DOHH2 (cell line): ENCODE data around the gene GJD2.

Experiments used
- H3F3A ChIP-seq: fragments of 200-600 bp; sonication (generic), shearing (Covaris generic); 2 replicates; pipeline ENCODE4 v1.6.0; 2016; ENCODE audit warnings: antibody characterized with exemption, mild to moderate bottlenecking; ENCODE audit not compliant: control insufficient read depth, insufficient read depth
- H3K27ac ChIP-seq: fragments of 200-600 bp; sonication (generic); 2 replicates; pipeline ENCODE4 v1.5.1; 2014; ENCODE audit warnings: low read depth, mild to moderate bottlenecking, low read length, moderate library complexity
- H3K27me3 ChIP-seq: fragments of 200-600 bp; sonication (generic); 2 replicates; pipeline ENCODE4 v1.6.1; 2014; ENCODE audit warnings: mild to moderate bottlenecking, low read length, mixed read lengths; ENCODE audit not compliant: control insufficient read depth
- H3K36me3 ChIP-seq: fragments of 200-600 bp; sonication (generic); 2 replicates; pipeline ENCODE4 v1.6.1; 2014; ENCODE audit warnings: mild to moderate bottlenecking, low read length, moderate library complexity, mixed read lengths; ENCODE audit not compliant: control insufficient read depth
- H3K4me1 ChIP-seq: fragments of 200-600 bp; sonication (generic); 2 replicates; pipeline ENCODE4 v1.6.1; 2014; ENCODE audit warnings: mild to moderate bottlenecking, low read length, mixed read lengths; ENCODE audit not compliant: control insufficient read depth
- H3K4me2 ChIP-seq: fragments of 200-600 bp; sonication (generic); 2 replicates; pipeline ENCODE4 v1.6.0; 2014; ENCODE audit warnings: mild to moderate bottlenecking, low read length, moderate library complexity
- H3K4me3 ChIP-seq: fragments of 200-600 bp; sonication (generic); 2 replicates; pipeline ENCODE4 v1.5.1; 2014; ENCODE audit warnings: mild to moderate bottlenecking, low read length, mixed read lengths
- H3K79me2 ChIP-seq: fragments of 200-600 bp; sonication (generic); 2 replicates; pipeline ENCODE4 v1.6.1; 2014; ENCODE audit warnings: mild to moderate bottlenecking, low read length, mixed read lengths; ENCODE audit not compliant: control insufficient read depth
- H3K9me2 ChIP-seq: fragments of 200-600 bp; sonication (generic); replicated peaks from 2 replicates; pipeline ENCODE4 v1.6.1; 2014; ENCODE audit warnings: mild to moderate bottlenecking, low read length, mixed read lengths; ENCODE audit not compliant: control insufficient read depth
- H3K9me3 ChIP-seq: fragments of 200-600 bp; sonication (generic); 2 replicates; pipeline ENCODE4 v1.6.1; 2014; ENCODE audit warnings: antibody characterized with exemption, low read length, mixed read lengths; ENCODE audit not compliant: control insufficient read depth, insufficient read depth
- H4K20me1 ChIP-seq: fragments of 200-600 bp; sonication (generic); 2 replicates; pipeline ENCODE4 v1.6.0; 2014; ENCODE audit warnings: low read depth, mild to moderate bottlenecking, antibody characterized with exemption, low read length, moderate library complexity; ENCODE audit not compliant: control insufficient read depth, insufficient read depth
- CTCF ChIP-seq: fragments of 200-600 bp; sonication (generic); IDR thresholded peaks from one replicate; pipeline ENCODE4 v1.5.1; 2014; ENCODE audit warnings: antibody characterized with exemption, mild to moderate bottlenecking, low read depth, low read length; ENCODE audit not compliant: poor library complexity, severe bottlenecking
- EZH2phosphoT487 ChIP-seq: fragments of 200-600 bp; sonication (generic); IDR thresholded peaks from 2 replicates; pipeline ENCODE4 v1.6.1; 2017; ENCODE audit warnings: borderline replicate concordance, mild to moderate bottlenecking, antibody characterized with exemption, low read length, moderate library complexity, mixed read lengths

The GJD2 gene

GRCh38 chr15:34802371-34802770, 47.6 kb upstream of the GJD2 start:
- no peaks in the 10 kb centered on the region for H3K79me2 ChIP-seq
- H3K36me3 ChIP-seq, result no peaks in the 10 kb centered on the region
- no peak for TF ChIP-seq EZH2phosphoT487
- TF ChIP-seq CTCF, result no peak
- H3K4me1 ChIP-seq, result no peaks in the 10 kb centered on the region
- no peak overlapping the region for H3K4me3 ChIP-seq
- no peak overlapping the region for H3K4me2 ChIP-seq
- no peaks in the 10 kb centered on the region for H3K9me3 ChIP-seq
- no peaks in the 10 kb centered on the region; the same call in 1 of the 2 replicates for H3K9me2 ChIP-seq
- H3F3A ChIP-seq, result no peaks in the 10 kb centered on the region
- no peaks in the 10 kb centered on the region for H4K20me1 ChIP-seq
- 0 out of 2 replicates have a peak, but pooled peaks cover 6% of the 10 kb centered on the region for H3K27me3 ChIP-seq
- no peak overlapping the region for H3K27ac ChIP-seq

- H3K27me3 ChIP-seq, result peaks cover 6% of the 10 kb centered on the region; the same call in 1 of the 2 replicates
- no peaks in the 10 kb centered on the region for H4K20me1 ChIP-seq
- H3K4me3 ChIP-seq, result no peak overlapping the region
- no peak for TF ChIP-seq CTCF
- TF ChIP-seq EZH2phosphoT487, result no peak
- no peaks in the 10 kb centered on the region for H3F3A ChIP-seq
- H3K9me3 ChIP-seq, result no peaks in the 10 kb centered on the region
- H3K4me1 ChIP-seq, result no peaks in the 10 kb centered on the region
- no peaks in the 10 kb centered on the region for H3K36me3 ChIP-seq
- H3K9me2 ChIP-seq, result no peaks in the 10 kb centered on the region
- no peaks in the 10 kb centered on the region for H3K79me2 ChIP-seq
- no peak overlapping the region for H3K4me2 ChIP-seq
- H3K27ac ChIP-seq, result no peak overlapping the region
Measured at GRCh38 chr15:34799149-34800101, 44.6 kb upstream of the GJD2 start.

- no peak overlapping the region for H3K4me3 ChIP-seq
- no peak overlapping the region for H3K27ac ChIP-seq
- no peaks in the 10 kb centered on the region for H3K79me2 ChIP-seq
- TF ChIP-seq CTCF (no peak), EZH2phosphoT487 (no peak)
- H4K20me1 ChIP-seq, result no peaks in the 10 kb centered on the region
- H3K9me3 ChIP-seq, result no peaks in the 10 kb centered on the region
- H3K36me3 ChIP-seq, result no peaks in the 10 kb centered on the region
- no peaks in the 10 kb centered on the region for H3F3A ChIP-seq
- no peaks in the 10 kb centered on the region for H3K9me2 ChIP-seq
- peaks cover 3% of the 10 kb centered on the region; the same call in 1 of the 2 replicates for H3K27me3 ChIP-seq
- no peaks in the 10 kb centered on the region for H3K4me1 ChIP-seq
- H3K4me2 ChIP-seq, result no peak overlapping the region
Measured at GRCh38 chr15:34796847-34797435, 42.1 kb upstream of the GJD2 start.
